UCSD-AML1 (cell line): ENCODE data around the gene COBLL1.
"Not testable (repeated sequence)": the region's sequence is repeated elsewhere in the genome, so short reads cannot be mapped to it uniquely, and the experiment has no call there.

Experiments used
- DNase-seq: peaks from one replicate; lab custom pipeline; 2025; ENCODE audit not compliant: unreplicated experiment; lab: John Stamatoyannopoulos, UW

COBLL1 gene

DNA sequence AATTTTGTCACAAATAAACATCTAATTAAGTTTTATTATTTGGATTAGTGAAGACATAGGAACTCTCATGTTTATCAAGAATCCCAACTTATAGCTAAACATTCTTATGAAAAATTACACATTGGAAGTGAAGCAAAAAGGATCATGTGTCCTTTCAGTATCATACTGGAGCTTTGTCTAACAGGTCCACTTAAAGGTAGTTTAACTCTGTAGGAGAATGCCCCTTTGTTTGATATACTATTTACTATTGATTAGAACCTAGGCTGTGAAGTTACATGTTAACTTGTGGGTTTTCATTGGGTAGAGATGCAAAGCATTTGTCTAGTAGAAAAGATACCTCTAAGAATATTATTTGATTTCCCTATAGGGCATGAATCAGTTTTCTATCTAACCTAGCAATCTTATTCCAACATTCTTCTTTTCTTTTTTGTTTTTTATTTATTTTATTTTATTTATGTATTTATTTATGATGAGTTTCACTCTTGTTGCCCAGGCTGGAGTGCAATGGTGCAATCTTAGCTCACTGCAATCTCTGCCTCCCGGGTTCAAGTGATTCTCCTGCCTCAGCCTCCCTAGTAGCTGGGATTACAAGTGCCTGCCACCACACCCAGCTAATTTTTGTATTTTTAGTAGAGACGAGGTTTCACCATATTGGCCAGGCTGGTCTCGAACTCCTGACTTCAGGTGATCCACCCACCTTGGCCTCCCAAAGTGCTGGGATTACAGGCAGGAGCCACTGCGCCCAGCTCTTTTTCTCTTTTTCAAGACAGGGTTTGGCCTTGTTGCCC lies 18.5 kb upstream of the COBLL1 start:
- DNase-seq, result not testable (repeated sequence)

DNA sequence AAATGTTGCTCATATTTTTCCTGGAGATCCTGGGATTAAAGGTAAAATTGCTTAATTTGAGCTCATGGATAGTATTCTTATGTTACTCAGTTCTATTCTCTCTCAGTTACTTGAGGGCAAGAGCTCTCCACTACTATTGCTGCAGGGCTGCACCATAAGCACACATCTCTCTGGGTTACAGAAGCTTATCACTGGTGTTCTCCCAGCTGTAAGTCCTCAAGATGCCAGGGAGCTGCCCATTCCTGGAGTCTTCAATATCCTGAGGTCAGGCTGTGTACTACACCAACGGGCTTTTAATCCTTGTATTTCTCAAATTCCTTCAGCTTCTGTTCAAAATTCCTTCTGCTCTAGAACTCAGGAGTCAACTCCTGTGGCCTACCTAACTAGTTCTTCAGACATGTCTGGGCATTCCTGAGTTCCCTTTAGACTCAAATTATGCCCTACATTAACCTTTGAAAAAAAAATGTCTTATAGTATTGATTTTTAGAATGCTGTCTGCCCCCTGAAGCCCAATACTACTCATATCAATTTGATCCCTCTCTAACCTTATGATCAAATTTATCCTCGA lies 17.7 kb upstream of the COBLL1 start:
- DNase-seq, result no peak

DNA sequence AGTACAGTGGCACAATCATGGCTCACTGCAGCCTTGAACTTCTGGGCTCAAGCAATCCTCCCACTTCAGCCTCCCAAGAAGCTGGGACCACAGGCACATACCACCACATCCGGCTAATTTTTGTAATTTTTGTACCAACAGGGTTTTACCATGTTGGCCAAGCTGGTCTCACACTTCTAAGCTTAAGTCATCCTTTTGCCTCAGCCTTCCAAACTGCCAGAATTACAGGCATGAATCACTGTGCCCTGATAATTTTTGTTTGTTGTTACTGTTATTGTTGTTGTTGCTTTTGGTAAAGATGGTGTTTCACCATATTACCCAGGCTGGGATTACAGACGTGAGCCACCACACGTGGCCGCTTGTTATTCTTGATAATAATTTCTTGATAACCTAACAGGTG lies 10.5 kb upstream of the COBLL1 start:
- no peak for DNase-seq

DNA sequence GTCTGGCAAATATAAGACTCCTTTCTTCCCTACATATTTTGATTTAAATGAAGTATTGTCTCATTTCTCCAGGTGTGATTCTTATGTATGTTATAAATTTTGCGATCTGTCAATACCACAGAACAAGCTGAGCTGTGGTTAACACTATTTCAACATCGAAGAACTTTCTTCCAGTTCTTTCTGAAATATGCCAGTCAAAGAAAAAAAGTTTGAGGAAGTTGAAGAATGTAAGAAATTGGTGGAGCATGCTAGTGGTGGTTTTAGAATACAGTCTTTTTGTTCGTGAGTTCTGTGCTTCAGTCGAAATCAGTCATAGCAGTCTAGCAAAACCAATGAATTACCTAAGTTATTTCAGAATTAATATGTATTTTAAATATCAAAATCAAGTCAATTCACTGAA lies 8.6 kb upstream of the COBLL1 start:
- DNase-seq, result no peak

DNA sequence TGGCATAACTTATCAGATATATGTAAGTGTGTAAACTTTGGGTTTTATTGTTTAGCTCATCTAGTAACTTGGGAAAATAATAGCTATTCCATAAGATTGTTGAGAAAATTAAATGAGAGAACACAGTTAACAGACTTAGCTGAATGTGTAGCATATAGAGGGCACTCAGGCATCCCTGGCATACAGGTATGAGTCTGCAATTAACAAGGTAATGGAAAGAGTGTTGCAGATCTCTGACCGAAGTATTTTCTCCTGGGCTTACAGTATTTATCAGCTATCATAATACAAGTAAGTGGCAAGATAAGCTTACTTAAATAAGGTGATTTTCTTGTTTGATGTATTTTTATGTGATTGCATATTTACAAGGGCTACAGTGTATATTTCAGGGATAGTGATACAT lies 7.9 kb upstream of the COBLL1 start:
- DNase-seq, result no peak

DNA sequence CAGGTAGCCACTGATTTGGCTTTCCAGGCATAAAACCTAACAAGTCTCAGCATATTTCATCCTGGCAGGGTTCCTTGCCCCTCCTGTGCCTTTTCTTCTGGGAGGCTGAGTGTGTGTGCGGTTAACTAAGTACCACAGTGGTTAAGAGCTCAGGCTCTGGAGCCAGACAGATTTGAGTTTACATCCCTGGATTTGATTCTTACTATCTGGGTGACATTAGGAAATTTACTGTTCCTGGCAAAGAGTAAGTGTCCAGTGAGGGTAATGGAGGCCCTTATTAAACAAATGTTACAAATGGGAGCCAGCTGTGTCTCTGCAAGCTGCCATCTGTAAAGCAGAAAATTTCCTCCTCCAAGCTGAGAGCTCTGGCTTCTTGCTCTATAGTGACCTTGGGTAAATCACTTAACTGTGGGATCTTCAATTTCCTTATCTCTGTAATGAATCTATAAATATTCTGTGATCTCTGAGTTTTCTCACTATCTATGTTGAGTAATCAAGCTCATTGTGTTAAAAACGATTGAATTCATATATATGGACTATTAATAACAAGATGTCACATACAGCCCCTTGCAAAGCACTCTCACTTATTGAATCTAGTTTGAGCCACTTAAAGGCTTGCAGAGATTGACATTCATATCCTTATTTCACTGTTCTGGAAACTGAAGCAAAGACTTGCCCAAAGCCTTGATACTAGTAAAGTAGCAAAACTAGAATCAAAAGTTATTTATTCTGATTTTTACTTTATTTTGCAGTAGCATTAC lies 6.5 kb upstream of the COBLL1 start:
- DNase-seq, result peak; percentile 4

DNA sequence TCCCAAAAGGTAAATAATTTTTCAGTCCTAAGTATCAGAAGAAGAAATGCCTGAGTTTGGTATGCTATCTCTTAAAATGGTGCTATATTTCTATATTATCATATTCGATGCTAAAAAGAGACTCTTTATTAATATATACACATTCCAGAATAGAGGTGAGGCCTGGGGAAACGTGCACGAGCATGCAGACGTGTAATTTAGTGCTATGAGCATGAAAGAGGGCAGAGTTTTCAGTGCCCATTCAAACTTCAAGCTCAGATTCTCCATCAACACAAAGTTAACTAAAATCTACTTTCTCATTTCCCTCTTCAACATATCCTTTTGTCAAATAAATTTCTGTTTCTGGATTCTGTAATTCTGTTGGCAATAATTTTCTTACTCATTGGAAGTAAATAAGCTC lies 5.7 kb upstream of the COBLL1 start:
- no peak for DNase-seq

DNA sequence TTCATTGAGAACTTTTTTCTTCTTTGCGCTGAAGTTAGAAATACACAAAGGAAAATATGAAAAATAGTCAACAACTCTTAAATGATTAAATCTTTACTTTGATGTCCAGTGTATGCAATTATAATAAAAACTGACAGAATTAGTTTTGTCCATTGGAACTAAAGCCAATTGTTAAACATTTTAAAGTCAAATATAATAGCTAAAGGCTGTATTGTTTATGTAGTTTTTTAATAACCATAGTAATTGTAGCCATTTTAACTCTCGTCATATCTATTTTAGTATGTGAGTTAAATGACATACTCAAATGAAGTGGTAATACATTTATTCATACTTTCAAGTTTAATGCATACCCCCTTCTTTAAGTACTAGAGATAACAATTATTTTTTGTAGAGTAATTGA lies 4.7 kb upstream of the COBLL1 start:
- DNase-seq, result no peak

DNA sequence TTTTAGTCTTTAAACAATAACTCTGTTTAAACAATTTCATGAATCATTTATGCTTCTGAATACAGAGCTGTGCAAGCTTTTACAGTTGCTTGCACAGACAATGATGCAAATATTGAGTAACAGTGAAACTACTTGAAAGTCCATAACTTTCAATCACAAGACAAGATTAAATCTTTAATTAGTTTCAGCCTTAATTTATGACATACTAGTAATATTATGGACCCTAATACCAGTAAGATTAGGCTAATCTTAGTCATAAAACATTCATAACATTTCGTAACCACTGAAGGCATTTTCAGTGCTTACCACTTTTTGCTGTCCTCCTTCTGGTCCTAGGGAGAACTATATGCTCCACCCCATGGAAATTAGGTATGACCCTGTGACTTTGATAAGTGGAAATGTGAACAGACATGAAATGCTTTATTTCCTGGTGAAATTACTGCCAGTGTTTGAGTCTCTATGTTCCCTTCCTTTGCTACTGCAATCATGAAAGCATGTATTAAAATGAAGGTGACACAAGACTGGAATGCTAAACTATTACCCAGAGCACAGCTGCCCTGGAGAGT lies 1.8 kb upstream of the COBLL1 start:
- DNase-seq, result no peak

DNA sequence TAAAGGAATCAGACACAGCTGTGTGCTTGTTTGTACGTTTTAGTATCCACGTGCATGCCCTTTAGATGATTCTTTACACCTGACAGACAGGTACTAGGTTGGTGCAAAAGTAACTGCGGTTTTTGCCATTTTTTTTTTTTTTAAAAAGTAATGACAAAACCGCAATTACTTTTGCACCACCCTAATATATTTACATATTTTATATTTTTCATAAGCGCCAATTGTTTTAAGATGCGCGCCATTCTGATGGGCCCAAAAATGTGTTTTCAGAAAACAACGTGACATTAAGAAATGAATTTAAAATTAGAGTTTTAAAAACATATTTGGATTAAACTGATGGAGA lies 972 bp upstream of the COBLL1 start:
- DNase-seq, result no peak

DNA sequence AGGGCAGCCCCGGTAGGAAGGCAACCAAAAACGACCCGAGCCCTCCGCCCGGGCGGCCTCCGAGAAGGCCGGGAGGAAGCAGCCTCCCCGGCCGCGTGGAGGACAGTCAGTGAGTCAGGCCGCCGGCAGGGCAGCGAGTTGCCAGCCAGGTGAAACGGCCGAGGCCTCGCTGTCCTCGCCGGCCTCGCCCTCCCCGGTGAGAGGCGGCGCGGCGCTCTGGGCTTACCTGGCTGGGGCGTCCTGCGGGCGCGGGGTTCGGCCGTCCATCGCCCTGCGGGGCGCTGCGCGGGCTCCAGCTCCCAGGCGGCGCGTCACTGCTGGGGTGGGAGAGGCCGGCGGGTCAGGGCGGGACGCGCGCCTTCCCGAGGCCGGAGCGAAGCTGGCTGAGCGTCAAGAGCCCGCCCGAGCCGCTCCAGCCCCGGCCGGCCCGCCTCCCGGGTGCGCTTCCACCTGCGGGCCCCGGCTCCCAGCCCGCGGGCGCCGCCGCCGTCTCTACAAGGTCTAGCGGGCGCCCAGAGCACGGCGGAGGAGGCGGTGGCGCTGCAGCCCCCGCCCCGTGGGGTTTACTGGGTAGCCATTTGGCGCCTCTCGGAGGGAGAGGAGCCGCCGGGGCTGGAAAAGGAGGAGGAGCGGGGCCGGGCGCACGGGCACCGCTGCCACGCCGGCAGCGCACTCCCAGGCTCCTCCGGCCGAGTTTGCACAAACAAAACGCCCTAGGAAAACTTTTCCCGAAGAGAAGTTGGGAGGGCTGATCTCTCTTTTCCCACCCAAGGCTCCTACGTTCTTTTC lies 499 bp downstream of the COBLL1 start:
- peak; percentile 88 for DNase-seq

DNA sequence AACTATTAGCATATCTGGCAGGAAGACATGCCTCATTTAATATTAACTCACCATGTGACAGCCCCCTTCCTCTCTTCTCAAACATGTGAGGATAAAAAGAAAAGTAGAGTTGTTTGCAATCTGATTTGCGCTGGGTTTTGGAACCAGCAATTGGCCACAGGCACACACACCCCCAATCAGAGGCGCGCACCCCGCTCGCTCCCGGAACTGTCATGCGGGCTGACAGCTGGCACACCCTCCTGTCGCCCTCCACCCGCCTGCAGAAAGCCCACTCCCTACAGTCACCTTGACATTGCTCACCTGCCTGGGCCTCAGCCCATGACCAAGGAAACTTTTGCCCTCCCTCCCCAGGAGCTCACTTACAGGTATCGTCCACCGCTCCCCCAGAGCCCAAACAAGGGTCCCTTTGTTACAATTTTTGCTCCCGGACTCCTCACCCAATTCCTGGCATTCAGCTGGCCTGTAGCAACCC lies 1.1 kb downstream of the COBLL1 start:
- peak; percentile 43 for DNase-seq

DNA sequence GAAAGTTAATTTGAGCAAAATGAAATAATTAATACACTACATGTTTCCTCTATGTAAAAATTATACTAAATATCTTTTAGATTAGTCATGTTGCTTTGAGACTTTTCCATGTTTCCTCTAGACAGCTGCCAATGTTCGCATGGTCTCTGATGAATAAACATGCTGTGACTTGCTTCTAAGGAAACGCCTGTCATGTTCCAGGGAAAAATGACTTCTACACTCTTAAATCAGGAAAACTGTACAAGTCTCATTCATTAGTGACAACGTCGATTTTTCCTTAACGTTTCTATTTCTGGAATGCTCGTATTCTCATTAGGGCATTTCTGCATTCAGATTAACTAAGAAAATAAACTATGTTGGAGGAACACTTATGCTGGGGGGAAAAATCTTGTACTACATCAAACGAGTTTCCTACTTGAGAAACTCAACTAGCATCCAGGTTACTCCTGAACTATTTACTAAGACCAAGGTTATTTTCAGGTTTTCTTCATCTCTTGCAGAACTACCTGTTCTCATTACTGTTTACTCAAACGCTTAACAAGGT lies 1.6 kb downstream of the COBLL1 start:
- no peak for DNase-seq

DNA sequence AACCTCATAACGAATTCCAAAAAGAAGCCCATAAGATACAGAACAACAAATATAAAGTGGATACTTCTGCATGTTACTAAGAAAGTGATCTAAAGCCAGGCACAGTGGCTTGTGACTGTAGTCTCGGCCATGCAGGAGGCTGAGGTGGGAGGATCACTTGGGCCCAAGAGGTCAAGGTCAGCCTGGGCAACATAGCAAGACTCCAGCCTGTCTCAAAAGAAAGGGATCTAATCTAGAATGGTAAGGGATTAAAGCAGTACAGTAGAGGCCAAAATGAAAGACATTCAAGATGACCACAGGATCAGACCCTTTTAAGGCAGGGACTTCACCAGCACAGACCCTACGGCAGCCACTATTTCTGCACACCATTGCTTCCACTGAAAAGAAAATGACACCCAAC lies 3.8 kb downstream of the COBLL1 start:
- DNase-seq, result no peak

DNA sequence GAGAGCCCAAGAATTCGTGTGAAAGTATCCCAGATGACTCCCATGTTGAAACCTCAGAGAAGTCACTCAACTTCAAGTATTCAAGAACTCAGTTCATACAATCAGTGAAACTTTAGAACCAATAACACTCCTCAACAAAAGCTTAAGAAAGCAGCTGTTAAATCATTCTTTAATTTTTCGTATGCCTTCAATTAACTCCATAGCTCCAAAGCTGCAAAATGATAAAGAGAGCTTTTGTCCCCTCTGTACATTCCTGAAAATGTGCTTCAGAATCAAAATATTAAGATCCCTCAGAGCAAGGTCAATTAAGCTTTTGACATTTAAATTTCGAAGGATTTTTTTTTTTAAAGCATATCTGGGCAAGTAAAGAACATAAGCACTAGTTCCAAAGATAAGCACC lies 4.7 kb downstream of the COBLL1 start:
- DNase-seq, result no peak

DNA sequence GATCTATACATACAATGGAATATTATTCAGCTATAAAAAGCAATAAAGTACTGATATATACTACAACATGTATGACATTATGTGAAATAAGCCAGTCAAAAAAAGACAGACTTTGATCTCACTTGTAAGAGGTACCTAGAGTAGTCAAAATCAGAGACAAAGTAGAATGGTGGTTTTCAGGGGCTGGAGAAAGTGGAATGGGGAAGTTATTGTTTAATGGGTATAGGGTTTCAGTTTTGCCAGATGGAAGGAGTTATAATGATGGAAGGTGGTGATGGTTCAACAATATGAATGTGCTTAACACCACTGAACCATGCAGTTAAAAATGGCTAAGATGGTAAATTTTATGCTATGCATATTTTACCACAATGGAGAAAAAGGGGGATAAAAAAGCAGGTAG lies 6.3 kb downstream of the COBLL1 start:
- no peak for DNase-seq

DNA sequence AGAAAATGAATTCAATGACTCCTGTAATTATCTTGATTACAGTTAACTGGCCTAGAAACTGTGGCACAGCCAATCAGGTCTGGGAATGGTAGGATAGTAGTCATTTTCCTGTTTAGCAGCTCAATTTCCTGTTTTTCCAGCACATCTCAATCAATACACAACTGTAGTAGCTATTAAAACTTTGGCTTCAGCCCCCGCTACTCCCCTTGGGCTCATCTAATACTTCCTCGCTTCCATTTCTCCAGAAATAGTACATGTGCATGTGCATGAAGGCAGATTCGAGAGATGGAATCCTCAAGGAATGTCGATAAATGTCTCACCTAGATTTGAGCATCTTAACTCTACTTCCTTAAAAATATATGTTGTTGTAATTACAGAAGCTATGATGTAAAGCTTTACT lies 9.7 kb downstream of the COBLL1 start:
- no peak for DNase-seq

DNA sequence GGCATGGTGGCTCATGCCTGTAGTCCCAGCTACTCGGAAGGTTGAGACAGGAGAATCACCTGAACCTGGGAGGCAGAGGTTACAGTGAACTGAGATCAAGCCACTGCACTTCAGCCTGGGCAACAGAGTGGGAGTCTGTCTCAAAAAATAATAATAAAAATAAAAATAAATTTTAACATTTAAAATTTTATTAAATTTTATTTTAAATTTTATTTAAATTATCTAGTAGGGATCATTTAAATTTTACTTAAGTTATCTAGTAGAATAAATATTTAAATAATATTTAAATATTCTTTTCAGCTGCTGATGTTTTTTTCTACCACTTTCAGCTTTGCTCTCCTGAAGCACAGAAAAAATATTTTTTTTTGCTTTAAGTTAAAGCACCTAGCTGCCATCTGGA lies 10.4 kb downstream of the COBLL1 start:
- no peak for DNase-seq

DNA sequence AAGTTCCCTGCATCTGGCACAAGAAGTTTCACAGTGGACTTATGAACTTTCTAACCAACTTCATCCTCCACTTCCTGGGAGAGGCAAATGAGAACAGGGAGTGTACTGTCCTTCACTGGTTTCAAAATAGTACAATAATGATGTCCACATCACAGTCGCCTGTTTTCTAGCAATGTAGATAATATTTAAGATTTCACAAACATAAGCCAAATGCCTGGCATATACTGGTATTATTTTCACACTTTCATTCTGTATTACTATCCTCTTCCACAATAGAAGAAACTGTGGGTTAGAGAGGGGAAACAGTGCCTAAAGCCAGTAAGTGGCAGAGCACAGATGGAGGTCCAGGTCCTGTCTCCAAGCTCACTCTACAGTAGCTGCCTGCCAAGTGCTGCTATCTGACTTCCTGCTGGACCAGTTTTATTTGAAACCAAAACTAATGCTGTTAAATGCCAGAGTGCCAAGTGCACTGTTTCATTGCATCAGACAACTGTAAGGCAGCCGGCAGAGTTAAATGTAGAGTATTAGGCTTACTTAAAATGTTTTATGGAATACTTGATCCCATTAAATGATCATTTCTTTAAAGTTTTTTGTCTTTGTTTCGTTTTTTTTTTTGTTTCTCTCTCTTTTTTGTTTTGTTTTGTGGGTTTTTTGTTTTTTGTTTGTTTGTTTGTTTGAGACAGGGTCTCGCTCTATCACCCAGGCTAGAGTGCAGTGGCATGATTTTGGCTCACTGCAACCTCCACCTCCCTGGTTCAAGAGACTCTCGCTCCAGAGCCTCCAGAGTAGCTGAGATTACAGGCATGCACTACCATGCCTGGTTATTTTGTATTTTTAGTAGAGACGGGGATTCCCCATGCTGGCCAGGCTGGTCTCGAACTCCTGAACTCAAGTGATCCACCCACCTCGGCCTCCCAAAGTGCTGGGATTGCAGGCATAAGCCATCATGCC lies 15.1 kb downstream of the COBLL1 start:
- DNase-seq, result peak; percentile 23

DNA sequence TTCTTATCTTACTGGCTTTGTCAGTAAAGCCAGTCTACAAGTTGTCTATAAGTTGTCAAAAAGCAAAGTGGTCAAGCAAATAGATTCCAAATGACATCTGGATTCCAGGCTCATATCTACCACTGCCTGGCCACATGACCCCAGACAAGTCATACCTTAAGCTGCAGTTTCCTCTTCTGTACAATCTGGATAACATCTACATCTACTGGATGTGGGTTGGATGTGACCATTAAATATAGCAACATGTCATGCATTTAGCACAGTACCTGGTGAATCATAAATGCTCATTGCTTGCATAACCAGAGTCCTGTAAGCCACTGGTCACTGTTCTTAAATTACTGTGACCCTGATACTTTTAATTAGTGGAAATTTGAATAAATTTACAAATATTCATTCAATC lies 16.8 kb downstream of the COBLL1 start:
- DNase-seq, result no peak
